Loucy (cell line): Measurements from ENCODE around the gene PPARGC1A.

Experiments
- H2AFZ ChIP-seq: fragments of 200-600 bp; sonication (generic); 2 replicates; pipeline ENCODE4 v1.6.0; 2016; ENCODE audit warnings: antibody characterized with exemption, mild to moderate bottlenecking, low read length, moderate library complexity
- H3F3A ChIP-seq: fragments of 200-600 bp; 2 replicates; pipeline ENCODE4 v1.6.0; 2016; ENCODE audit warnings: antibody characterized with exemption, low read depth, mild to moderate bottlenecking
- H3K27me3 ChIP-seq: fragments of 200-600 bp; sonication (generic); 2 replicates; pipeline ENCODE4 v1.6.1; 2014; ENCODE audit warnings: low read length, mild to moderate bottlenecking; ENCODE audit not compliant: insufficient read depth, poor library complexity, severe bottlenecking
- H3K36me3 ChIP-seq: fragments of 200-600 bp; sonication (generic); 2 replicates; pipeline ENCODE4 v1.6.1; 2016; ENCODE audit warnings: low read length; ENCODE audit not compliant: insufficient read depth
- H3K4me1 ChIP-seq: fragments of 200-600 bp; sonication (generic); 2 replicates; pipeline ENCODE4 v1.5.1; 2014; ENCODE audit warnings: low read length, mild to moderate bottlenecking; ENCODE audit not compliant: insufficient read depth, poor library complexity, severe bottlenecking
- H3K4me2 ChIP-seq: fragments of 200-600 bp; sonication (generic); 2 replicates; pipeline ENCODE4 v1.6.0; 2014; ENCODE audit warnings: antibody characterized with exemption, low read length, low read depth, mild to moderate bottlenecking; ENCODE audit not compliant: poor library complexity, severe bottlenecking
- H3K4me3 ChIP-seq: fragments of 200-600 bp; sonication (generic); 2 replicates; pipeline ENCODE4 v1.5.1; 2014; ENCODE audit warnings: low read length, mild to moderate bottlenecking, mixed read lengths; ENCODE audit not compliant: poor library complexity, severe bottlenecking
- H3K79me2 ChIP-seq: fragments of 200-600 bp; sonication (generic); 2 replicates; pipeline ENCODE4 v1.6.1; 2014; ENCODE audit warnings: low read length; ENCODE audit not compliant: insufficient read depth
- H3K9ac ChIP-seq: fragments of 200-600 bp; sonication (generic); 2 replicates; pipeline ENCODE4 v1.6.0; 2014; ENCODE audit warnings: mild to moderate bottlenecking, low read depth, low read length, moderate library complexity; ENCODE audit not compliant: poor library complexity, severe bottlenecking
- H3K9me2 ChIP-seq: fragments of 200-600 bp; sonication (generic); replicated peaks from 2 replicates; pipeline ENCODE4 v1.6.1; 2016; ENCODE audit warnings: low read depth, low read length, mixed read lengths
- H3K9me3 ChIP-seq: fragments of 200-600 bp; sonication (generic); 2 replicates; pipeline ENCODE4 v1.6.1; 2014; ENCODE audit warnings: mild to moderate bottlenecking, antibody characterized with exemption, low read length, low read depth; ENCODE audit not compliant: insufficient read depth
- H4K20me1 ChIP-seq: fragments of 200-600 bp; sonication (generic); 2 replicates; pipeline ENCODE4 v1.6.0; 2014; ENCODE audit warnings: antibody characterized with exemption, low read length, mild to moderate bottlenecking; ENCODE audit not compliant: insufficient read depth, poor library complexity, severe bottlenecking
- CTCF ChIP-seq: fragments of 200-600 bp; sonication (generic); conservative IDR thresholded peaks from 2 replicates; pipeline ENCODE4 v1.5.1; 2014; ENCODE audit warnings: mild to moderate bottlenecking, antibody characterized with exemption, low read length
- EZH2phosphoT487 ChIP-seq: fragments of 200-600 bp; IDR thresholded peaks from 2 replicates; pipeline ENCODE4 v1.6.1; 2018; ENCODE audit warnings: antibody characterized with exemption, mild to moderate bottlenecking, moderate library complexity, borderline replicate concordance

Gene PPARGC1A

GRCh38 chr4:23873717-23874535, 15.9 kb downstream of the PPARGC1A start:
- no peaks in the 10 kb centered on the region for H3K9me2 ChIP-seq

GRCh38 chr4:23871426-23871825, 18.4 kb downstream of the PPARGC1A start:
- Histone ChIP-seq H3K36me3 (no peaks in the 10 kb centered on the region), H2AFZ (no peak overlapping the region), H3K27me3 (no peaks in the 10 kb centered on the region), H3K79me2 (no peaks in the 10 kb centered on the region), H3K9me2 (no peaks in the 10 kb centered on the region), H3K4me3 (no peak overlapping the region), H3K4me2 (no peak overlapping the region), H3F3A (no peaks in the 10 kb centered on the region), H3K9ac (no peak overlapping the region), H3K4me1 (no peaks in the 10 kb centered on the region), H3K9me3 (no peaks in the 10 kb centered on the region), H4K20me1 (no peaks in the 10 kb centered on the region)
- TF ChIP-seq CTCF (no peak), EZH2phosphoT487 (no peak)

More at GRCh38 chr4:23873717-23874535, 15.9 kb downstream of the PPARGC1A start:
- no peak overlapping the region for H3K4me3 ChIP-seq
- no peaks in the 10 kb centered on the region for H4K20me1 ChIP-seq
- H3K4me2 ChIP-seq, result no peak overlapping the region
- H2AFZ ChIP-seq, result no peak overlapping the region
- H3K36me3 ChIP-seq, result no peaks in the 10 kb centered on the region
- no peaks in the 10 kb centered on the region for H3K27me3 ChIP-seq
- H3K79me2 ChIP-seq, result no peaks in the 10 kb centered on the region
- no peak overlapping the region for H3K9ac ChIP-seq
- TF ChIP-seq EZH2phosphoT487, result no peak
- TF ChIP-seq CTCF, result no peak
- no peaks in the 10 kb centered on the region for H3K4me1 ChIP-seq
- no peaks in the 10 kb centered on the region for H3F3A ChIP-seq
- no peaks in the 10 kb centered on the region for H3K9me3 ChIP-seq

GRCh38 chr4:23866450-23867075, 23.3 kb downstream of the PPARGC1A start:
- Histone ChIP-seq H2AFZ (no peak overlapping the region), H3K27me3 (no peaks in the 10 kb centered on the region), H3F3A (no peaks in the 10 kb centered on the region), H3K9me3 (0 out of 2 replicates have a peak, but pooled peaks cover 2% of the 10 kb centered on the region), H3K36me3 (no peaks in the 10 kb centered on the region), H3K79me2 (no peaks in the 10 kb centered on the region), H3K4me1 (no peaks in the 10 kb centered on the region), H3K4me2 (no peak overlapping the region), H3K9ac (no peak overlapping the region), H4K20me1 (no peaks in the 10 kb centered on the region), H3K4me3 (no peak overlapping the region), H3K9me2 (no peaks in the 10 kb centered on the region)
- no peak for TF ChIP-seq EZH2phosphoT487
- TF ChIP-seq CTCF, result no peak
